HUDEP-2 (cell line): ENCODE measurements around the gene WDR37.
"Not testable (repeated sequence)": the region's sequence is repeated elsewhere in the genome, so short reads cannot be mapped to it uniquely, and the experiment has no call there.

Experiments
- DNase-seq, 76 experiments: peaks; one replicate each; lab custom pipeline; 2025; ENCODE audit not compliant: unreplicated experiment in 76 of 76; lab: John Stamatoyannopoulos, UW

Gene WDR37

DNA sequence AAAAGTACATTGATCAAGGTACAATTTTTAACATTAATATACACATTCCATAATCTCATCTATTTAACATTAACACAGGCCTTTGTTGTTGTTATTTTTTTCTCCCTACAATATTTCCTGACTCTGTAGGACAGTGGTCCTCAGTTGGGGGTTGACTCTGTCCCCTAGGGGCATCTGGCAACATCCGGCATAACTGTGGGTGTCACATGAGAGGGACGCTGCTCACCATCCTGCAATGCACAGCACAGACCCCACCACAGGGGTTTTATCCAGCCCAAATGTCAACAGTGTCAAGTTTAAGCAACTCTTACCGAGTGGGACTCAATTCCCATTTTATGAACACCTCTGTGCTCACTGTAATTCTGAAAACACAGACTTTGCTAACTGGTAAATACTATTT is 16.1 kb upstream of the WDR37 start:
- no peak for DNase-seq

DNA sequence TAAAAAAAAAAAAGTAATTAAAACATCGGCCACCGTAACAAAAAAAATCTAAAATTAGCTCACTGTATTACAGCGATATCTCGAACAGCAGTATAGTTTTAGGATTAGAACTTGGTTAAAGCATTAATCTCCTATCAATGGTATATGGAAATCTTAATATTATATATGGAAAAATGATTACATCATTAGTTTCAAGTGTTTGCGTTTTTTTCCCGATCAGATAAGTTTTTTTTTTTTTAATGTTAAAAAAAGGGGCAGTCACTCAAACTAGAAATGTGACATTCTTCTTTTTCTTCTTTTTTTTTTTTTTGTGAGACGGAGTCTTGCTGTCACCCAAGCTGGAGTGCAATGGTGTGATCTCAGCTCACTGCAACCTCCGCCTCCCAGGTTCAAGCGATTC is 14.7 kb upstream of the WDR37 start:
- DNase-seq: no peak

DNA sequence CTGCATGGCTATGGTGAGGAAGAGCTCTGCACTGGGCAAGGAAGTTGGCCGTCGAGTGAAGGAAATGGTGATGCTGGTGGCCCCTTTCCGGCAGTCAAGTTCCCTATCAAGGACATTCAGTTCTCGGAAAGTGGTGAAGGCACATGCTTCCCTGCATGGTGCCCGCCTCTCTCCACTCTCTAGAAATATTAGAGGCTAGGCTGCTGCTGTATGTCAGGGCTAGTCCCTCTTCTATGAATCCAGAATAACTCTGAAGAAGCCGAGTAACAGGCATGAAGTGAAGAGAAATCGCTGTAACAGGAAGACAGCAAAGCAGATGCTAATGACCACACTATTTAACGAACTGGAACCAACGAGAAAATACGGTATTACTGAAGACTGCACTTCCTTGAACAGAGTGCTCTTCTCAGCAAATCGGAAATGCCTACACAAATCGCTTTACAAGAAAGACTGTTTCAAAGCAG is 12.6 kb upstream of the WDR37 start:
- DNase-seq: no peak

DNA sequence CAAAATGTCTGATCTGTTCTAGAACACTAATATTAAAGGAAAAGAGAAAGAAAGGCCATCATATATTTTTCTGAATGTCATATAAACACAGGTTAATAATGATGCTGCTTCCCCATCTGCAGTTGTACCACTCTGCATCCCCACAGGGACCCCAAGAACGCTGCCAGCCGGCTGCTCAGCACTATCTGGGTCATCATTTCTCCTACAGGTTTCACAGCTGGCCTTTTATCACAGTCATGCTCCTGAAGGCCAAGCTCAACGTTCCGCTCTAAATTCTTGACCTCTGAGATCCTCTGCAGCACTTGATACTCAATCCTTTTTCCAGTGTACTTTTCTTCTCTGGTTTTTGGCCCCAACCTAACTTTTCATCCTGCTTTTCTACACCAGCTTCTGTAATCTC is 12.0 kb upstream of the WDR37 start:
- no peak for DNase-seq

DNA sequence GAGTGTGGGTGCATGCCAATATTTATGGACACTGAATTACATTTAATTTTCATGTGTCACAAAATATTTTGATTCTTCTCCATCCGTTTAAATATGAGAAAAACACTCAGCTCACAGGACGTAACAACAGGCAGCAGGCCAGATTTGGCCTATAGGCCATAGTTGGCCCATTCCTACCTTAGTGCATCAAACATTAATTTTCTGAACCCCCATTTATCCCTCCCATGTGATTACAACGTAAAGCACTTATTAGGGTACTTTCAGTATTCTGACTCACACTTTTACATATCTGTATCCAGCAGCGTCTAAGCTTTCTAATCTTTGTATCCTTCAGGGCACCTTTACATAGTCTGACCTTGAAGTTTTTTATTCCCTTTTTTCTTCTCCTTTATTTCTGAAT is 11.2 kb upstream of the WDR37 start:
- DNase-seq: no peak

DNA sequence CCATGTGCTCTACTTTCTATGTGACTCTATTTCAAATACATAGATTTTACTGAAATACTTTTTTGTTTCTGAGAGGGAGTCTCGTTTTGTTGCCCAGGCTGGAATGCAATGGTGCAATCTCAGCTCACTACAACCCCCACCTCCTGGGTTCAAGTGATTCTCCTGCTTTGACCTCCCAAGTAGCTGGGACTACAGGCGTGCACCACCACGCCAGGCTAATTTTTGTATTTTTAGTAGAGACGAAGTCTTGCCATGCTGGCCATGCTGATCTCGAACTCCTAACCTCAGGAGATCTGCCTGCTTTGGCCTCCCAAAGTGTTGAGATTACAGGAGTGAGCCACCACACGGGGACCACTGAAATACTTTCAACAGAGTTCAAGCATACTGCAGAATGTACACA is 10.8 kb upstream of the WDR37 start:
- no peak for DNase-seq

DNA sequence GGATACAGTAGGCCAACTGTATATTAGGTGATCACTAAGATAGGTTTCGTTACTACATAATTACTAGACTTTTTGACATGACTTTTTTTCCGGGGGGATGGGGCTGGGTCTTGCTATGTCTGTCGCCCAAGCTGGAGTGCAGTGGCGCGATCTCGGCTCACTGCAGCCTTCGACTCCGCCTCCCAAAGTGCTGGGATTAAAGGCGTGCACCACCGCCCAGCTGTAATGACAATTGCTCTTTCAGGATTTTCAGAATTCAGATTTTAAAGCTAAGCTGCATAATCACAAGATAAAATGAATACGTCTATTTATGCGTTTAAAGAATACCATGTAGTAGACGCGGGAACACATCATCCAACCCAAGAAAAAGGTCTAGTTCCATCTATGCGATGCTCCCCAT is 8.2 kb upstream of the WDR37 start:
- peak in 26 of 76 experiments; percentile 2 to 35 (median 17) for DNase-seq

DNA sequence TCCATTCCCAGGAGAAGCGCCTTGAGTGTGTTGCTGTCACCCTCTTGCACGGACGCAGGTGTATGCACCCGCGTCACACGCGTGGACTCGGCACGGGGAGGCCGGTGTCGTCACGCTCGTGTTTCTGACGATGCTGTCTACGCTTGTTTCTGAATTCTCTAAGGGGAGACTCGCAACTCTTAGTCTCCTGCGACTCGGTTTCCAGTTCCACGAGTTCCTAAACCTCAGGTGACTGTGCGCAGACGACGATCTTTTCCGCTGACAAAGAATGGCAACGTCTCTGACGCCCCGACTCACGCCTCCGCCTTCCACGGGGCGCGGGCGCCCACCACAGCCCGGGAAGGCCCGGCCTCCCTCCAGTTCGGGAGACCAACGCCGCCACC is 7.8 kb upstream of the WDR37 start:
- DNase-seq: peak in 3 of 76 experiments; percentile 33 to 52 (median 50)

DNA sequence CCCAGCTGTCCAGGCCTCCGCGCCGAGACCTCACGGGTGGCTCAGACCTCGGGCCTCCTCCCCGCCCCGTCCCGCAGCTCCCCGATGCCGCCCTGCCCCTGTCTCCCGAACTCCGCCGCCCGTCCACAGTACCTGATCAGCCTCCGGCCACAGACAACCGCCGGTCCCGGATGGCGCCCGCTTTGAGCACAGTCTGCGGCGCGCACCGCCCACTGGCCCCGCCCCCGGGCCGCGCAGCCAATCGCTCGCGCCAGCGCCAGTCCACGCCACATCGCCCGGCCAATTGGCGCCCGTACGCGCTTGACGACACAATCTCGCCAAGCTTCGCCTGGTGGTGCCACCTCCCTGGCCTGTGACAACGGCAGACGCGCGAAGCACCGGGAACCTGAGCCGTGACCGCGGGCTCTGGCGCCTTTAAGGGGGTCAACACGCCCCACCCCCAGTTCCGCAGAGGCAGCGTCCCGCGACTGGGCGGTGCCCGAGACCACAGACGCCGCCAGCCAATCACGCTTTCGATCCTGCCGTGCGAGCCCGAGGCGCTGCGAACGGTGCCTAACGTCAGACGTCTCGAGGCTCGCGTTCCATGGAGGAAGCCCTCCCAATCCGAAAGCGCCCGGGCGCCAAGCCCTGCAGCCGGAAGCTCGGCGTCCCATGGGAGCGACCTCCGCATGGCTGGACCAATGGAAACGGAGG is 7.3 kb upstream of the WDR37 start, which contains the start of gene IDI1:
IDI1 (minus strand) TSS at position 388 of the 693 bp plus-strand sequence; CDS start at position 272, 116 bp downstream.
- DNase-seq: peak; percentile 51 to 99 (median 96)

DNA sequence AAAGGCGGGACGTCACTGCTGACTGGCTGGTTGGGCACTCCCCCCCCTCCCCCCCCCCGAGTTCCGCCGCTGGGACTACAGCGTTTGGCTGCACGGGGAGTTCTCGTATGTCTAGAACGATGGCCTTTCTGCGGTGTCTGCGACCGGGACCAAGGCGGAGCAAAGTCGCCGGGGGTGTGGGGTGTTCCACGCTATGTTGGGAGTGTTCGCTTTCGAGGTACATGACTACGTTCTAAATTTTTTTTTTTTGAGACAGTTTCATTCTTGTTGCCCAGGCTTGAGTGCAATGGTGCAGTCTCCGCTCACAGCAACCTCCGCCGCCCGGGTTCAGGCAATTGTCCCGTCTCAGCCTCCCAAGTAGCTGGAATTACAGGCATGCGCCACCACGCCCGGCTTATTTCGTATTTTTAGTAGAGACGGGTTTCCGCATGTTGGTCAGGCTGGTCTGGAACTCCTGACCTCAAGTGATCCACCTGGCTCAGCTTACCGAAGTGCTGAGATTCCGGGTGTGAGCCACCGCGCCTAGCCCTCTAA is 6.7 kb upstream of the WDR37 start:
- DNase-seq: peak in 4 of 76 experiments; percentile 41 to 80 (median 54)

DNA sequence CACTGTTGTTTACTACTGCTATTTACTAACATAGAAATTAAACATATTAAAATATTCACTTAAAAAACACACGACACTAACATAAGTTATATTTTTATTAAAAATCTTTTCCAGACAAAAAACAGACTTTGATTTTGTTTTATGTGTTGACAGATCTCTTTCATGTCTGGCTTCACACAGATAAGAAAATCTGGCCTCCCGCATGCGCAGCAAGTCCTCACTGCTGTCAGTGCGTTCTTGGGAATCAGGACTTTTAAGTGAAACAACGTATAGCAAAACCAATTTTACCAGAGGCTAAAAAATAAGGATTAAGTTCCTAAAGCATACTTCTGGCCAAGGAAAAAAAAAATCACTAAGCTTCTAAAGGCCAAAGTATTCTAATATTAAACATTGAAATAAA is 6.0 kb upstream of the WDR37 start:
- DNase-seq: peak in 47 of 76 experiments; percentile 4 to 62 (median 31)

DNA sequence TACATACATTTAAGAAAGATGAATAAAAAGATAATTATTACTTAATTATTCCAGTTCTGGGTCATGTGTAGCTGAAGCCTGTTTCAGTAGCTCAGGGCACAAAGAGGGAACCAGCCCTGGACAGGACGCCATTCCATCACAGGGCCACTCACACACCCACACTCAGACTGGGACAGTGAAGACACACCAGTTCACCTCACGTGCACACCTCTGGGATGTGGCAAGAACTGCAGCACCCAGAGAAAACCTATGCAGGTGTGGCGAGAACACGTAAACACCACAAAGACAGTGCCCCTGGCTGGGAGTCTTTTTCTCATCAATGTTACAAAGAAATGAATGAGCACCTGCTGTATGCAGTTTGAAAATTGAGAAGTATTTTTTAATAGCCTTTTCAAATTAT is 5.6 kb upstream of the WDR37 start:
- DNase-seq: peak in 1 of 76 experiments; percentile 31

DNA sequence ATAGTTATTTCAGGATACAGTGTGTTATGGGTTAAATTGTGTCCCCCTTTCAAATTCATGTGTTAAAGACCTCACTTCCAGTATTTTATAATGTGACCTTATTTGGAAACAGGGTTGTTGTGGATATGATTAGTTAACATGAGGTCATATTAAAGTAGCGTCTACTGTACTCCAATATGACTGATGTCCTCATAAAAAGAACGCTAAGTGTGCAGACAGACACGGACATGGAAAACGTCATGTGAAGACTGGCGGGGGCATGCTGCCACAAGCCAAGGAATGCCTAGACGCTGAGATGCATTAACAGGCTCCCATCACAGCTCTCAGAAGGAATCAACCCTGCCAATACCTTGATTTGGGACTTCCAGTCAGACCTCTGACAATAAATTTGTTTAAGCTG is 1.5 kb upstream of the WDR37 start:
- no peak for DNase-seq

DNA sequence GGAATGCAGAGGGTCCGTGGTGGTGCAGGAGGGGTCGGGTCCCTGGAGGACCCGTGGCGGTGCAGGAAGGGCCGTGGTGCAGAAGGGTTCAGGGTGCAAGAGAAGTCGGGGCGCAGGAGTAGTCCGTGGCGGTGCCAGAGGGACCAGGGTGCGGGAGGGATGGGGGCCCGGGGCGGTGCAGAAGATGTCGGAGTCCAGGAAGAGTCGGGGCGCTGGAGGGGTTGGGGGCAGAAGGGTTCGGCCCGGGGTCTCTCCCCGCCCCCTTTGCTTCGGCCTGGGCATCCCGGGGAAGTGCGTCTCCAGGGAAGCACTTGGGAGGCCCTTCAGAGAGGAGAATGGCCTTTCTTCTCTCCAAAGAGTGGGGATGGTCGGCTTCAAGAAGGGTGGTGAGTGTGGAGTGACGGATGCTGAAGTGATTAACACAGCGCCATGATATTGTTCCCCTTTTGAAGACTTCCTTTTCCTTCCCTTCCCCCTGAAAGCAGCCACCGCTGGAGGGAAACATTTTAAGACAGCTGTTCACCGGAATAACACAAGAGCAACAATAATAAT is 997 bp downstream of the WDR37 start:
- DNase-seq: peak in 5 of 76 experiments; percentile 4 to 12 (median 7)

DNA sequence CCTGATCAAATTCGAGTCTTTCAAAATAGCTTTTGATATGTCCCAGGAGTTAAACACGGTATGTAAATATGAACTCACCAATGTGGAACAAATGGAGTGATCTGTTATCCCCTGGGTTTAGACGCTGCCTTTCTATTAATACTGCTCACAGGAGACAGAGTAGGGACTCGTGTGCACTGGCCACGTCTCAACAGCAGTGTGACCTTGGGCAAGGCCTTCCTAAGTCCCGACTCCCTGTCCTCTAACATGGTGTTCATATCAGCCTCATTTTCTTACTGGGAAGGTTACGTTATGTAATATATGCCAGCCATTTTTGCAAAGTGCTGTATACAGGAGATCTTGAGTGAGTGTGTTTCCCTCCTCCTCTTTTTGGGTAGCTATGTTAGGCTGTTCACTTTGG is 1.8 kb downstream of the WDR37 start:
- DNase-seq: no peak

DNA sequence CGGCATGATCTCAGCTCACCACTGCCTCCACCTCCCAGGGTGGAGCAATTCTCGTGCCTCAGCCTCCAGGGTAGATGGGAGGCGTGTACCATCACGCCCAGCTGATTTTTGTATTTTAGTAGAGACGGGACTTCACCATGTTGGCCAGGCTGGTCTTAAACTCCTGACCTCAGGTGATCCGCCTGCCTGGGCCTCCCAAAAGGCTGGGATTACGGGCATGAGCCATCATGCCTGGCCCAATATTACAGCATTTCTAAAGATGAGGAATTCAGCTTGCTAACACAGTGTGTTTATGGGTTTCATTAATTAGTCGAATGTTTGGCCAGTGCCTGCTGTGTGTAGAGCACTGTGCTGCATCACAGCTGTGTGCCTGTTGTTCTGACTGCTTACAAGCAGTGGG is 3.7 kb downstream of the WDR37 start:
- DNase-seq: no peak

DNA sequence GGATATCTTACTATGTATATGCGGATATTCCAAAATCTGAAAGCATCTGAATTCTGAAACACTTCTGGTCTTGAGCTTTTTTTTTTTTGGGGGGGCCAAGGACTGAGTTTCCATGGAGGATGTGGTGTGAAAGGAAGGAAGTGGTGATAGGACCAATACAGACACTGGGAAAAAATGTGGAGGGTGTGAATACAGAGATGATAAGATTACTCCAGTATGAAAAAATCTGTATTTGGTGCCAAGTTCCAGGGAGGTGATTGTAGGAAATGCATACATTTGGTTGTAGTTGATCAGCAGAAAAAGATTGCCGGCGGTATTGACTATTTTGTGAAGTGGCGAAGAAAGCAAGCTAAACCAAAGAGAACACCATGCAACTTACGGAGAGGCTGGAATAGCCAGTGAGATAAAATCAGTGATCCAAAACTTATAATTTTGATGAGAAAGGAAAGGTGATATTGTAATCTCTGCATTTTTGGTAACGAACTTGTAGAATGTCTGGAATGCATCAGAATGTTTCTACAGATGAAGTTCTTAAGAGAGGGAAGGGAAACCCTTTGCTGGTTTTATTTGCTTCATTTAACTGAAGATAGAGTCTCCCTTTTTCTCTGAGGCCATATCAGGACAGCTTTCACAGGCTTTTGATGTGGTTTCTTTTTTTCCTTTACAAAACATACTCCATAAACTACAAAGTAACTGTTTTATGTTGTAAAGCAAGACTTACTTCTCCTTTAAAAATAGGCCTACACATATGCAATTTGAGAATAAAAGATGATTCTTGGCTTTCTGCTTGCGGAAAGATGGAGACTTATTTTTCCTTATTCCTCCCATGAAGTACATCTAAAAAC is 6.0 kb downstream of the WDR37 start:
- no peak for DNase-seq

DNA sequence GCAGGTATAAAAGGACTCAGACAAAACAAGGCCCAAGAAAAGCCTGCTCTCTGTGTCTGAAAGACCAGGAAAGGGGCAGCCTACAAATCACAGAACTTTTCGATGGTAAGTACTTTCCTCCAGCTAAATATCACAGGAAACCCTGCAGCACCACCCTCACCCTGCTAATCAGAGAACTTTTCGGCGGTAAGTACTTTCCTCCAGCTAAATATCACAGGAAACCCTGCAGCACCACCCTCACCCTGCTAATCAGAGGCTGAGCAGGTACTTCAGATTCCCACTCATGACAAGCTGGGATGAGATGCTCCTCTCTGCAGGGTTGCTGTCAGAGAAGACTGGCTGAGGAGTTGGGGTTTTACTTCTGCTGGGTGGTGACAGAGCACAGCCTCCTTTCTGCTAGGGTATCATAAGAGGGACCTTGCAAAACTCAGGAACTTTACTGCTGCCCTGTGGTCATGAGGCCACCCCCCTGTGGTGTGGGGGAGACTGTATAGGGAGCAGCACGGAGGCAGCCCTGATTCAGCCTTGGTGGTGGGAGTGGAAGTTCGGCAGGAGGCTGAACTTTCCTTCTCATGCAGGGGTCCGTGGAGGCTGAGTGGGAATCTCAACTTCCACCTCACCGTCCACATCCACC is 7.2 kb downstream of the WDR37 start:
- no peak for DNase-seq

DNA sequence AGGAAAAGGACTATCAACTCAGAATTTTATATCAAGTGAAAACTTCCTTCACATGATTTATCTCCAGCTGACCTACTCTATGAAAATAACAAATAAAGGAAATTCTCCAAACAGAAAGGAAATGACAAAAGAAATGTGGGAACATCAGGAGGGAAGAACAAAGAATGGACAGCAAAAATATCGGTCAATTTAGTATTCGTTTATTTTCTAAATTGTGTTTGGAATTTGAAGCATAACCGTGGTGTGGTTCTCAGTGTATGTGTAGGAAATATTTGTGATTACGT is 8.7 kb downstream of the WDR37 start:
- DNase-seq: no peak

DNA sequence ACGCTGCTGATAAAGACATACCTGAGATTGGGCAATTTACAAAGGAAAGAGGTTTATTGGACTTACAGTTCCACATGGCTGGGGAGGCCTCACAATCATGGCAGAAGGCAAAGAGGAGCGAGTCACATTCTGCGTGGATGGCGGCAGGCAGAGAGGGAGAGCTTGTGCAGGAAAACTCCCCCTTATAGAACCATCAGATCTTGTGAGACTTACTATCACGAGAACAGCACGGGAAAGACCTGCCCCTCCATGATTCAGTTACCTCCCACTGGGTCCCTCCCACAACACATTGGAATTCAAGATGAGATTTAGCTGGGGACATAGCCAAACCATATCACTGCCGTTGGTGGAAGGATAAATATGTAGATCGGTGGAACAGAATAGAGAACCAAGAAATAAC is 10.5 kb downstream of the WDR37 start:
- DNase-seq: not testable (repeated sequence)
